Duodenal mucosa (tissue), 2 donors: Measurements from ENCODE around the gene IFNGR2.
"Not testable (repeated sequence)": the region's sequence is repeated elsewhere in the genome, so short reads cannot be mapped to it uniquely, and the experiment has no call there.

Experiments used
- H3K27ac ChIP-seq: one replicate; pipeline ENCODE4 v1.7.0; 2013; ENCODE audit warnings: low read depth, low read length
- H3K27me3 ChIP-seq, 2 donors: one replicate each; pipeline ENCODE4 v1.7.0; 2013; ENCODE audit warnings: low read length in 2 of 2, control low read depth in 1 of 2; ENCODE audit not compliant: insufficient read depth in 2 of 2, control insufficient read depth in 1 of 2
- H3K36me3 ChIP-seq, 2 donors: one replicate each; pipeline ENCODE4 v1.7.0; 2013; ENCODE audit warnings: low read length in 2 of 2, control low read depth in 1 of 2; ENCODE audit not compliant: insufficient read depth in 2 of 2, control insufficient read depth in 1 of 2
- H3K4me1 ChIP-seq, 2 donors: one replicate each; pipeline ENCODE4 v1.7.0; 2013; ENCODE audit warnings: low read length in 2 of 2, control low read depth in 1 of 2; ENCODE audit not compliant: insufficient read depth in 2 of 2, control insufficient read depth in 1 of 2
- H3K4me3 ChIP-seq, 2 donors: one replicate each; pipeline ENCODE4 v1.7.0; 2013; ENCODE audit warnings: low read length in 2 of 2, low read depth in 1 of 2
- H3K9ac ChIP-seq, 2 donors: one replicate each; pipeline ENCODE4 v1.7.0; 2013; ENCODE audit warnings: low read length in 2 of 2, low read depth in 1 of 2
- H3K9me3 ChIP-seq, 2 donors: one replicate each; pipeline ENCODE4 v1.7.0; 2013; ENCODE audit warnings: low read length in 2 of 2, control low read depth in 1 of 2; ENCODE audit not compliant: control insufficient read depth in 1 of 2

Gene IFNGR2

GRCh38 chr21:33374450-33375096, 28.6 kb upstream of the IFNGR2 start:
- Histone ChIP-seq H3K9me3 (peaks cover 0 to 3% of the 10 kb centered on the region in 2 donors), H3K9ac (no peak overlapping the region), H3K4me3 (no peak overlapping the region), H3K27ac (no peak overlapping the region), H3K27me3 (no peaks in the 10 kb centered on the region), H3K4me1 (peaks cover 8 to 11% of the 10 kb centered on the region in 2 donors), H3K36me3 (no peaks in the 10 kb centered on the region)

GRCh38 chr21:33375101-33375644, 28.0 kb upstream of the IFNGR2 start:
- no peak overlapping the region for H3K27ac ChIP-seq
- no peak overlapping the region for H3K4me3 ChIP-seq
- no peak overlapping the region for H3K9ac ChIP-seq
- no peaks in the 10 kb centered on the region for H3K27me3 ChIP-seq
- peaks cover 0 to 1% of the 10 kb centered on the region in 2 donors for H3K9me3 ChIP-seq
- H3K4me1 ChIP-seq = peaks cover 13 to 14% of the 10 kb centered on the region in 2 donors
- H3K36me3 ChIP-seq = no peaks in the 10 kb centered on the region

GRCh38 chr21:33377221-33377920, 25.8 kb upstream of the IFNGR2 start:
- H3K9me3 ChIP-seq = no peaks in the 10 kb centered on the region
- peaks cover 25 to 26% of the 10 kb centered on the region in 2 donors for H3K4me1 ChIP-seq
- H3K27ac ChIP-seq = no peak overlapping the region
- no peaks in the 10 kb centered on the region for H3K27me3 ChIP-seq
- H3K9ac ChIP-seq = no peak overlapping the region
- no peak overlapping the region for H3K4me3 ChIP-seq
- H3K36me3 ChIP-seq = no peaks in the 10 kb centered on the region

- no peak overlapping the region for H3K4me3 ChIP-seq
- no peak overlapping the region for H3K9ac ChIP-seq
- H3K9me3 ChIP-seq = no peaks in the 10 kb centered on the region
- H3K4me1 ChIP-seq = peaks cover 32 to 33% of the 10 kb centered on the region in 2 donors
- H3K27me3 ChIP-seq = no peaks in the 10 kb centered on the region
- H3K27ac ChIP-seq = no peak overlapping the region
- no peaks in the 10 kb centered on the region for H3K36me3 ChIP-seq
Observed at GRCh38 chr21:33378081-33378480, 25.1 kb upstream of the IFNGR2 start.

- not testable (repeated sequence) for H3K27me3 ChIP-seq, H3K9me3 ChIP-seq, H3K4me3 ChIP-seq, H3K27ac ChIP-seq, H3K36me3 ChIP-seq
- H3K9ac ChIP-seq = peak overlapping the region in 1 of 2 donors; percentile 12
- peaks cover 29 to 43% of the 10 kb centered on the region in 2 donors for H3K4me1 ChIP-seq
Observed at GRCh38 chr21:33379934-33380333, 23.3 kb upstream of the IFNGR2 start.

- no peaks in the 10 kb centered on the region for H3K9me3 ChIP-seq
- H3K4me3 ChIP-seq = peak overlapping the region in 1 of 2 donors; percentile 18
- no peak overlapping the region for H3K27ac ChIP-seq
- H3K36me3 ChIP-seq = no peaks in the 10 kb centered on the region
- peaks cover 29 to 47% of the 10 kb centered on the region in 2 donors for H3K4me1 ChIP-seq
- no peaks in the 10 kb centered on the region for H3K27me3 ChIP-seq
- H3K9ac ChIP-seq = peak overlapping the region in 1 of 2 donors; percentile 12
Observed at GRCh38 chr21:33380483-33380998, 22.7 kb upstream of the IFNGR2 start.

GRCh38 chr21:33381381-33381780, 21.8 kb upstream of the IFNGR2 start:
- H3K36me3 ChIP-seq, H3K27ac ChIP-seq, H3K9ac ChIP-seq, H3K4me3 ChIP-seq, H3K27me3 ChIP-seq, H3K9me3 ChIP-seq: not testable (repeated sequence)
- H3K4me1 ChIP-seq = peaks cover 29 to 47% of the 10 kb centered on the region in 2 donors

- peak overlapping the region in 1 of 2 donors; percentile 64 for H3K9ac ChIP-seq
- no peaks in the 10 kb centered on the region for H3K27me3 ChIP-seq
Observed at GRCh38 chr21:33383056-33383888, 19.9 kb upstream of the IFNGR2 start.

GRCh38 chr21:33384841-33385331, 18.3 kb upstream of the IFNGR2 start:
- Histone ChIP-seq H3K27ac (no peak overlapping the region), H3K4me3 (peak overlapping the region in 1 of 2 donors; percentile 41), H3K27me3 (no peaks in the 10 kb centered on the region), H3K36me3 (no peaks in the 10 kb centered on the region), H3K9ac (no peak overlapping the region), H3K9me3 (no peaks in the 10 kb centered on the region), H3K4me1 (peaks cover 29 to 43% of the 10 kb centered on the region in 2 donors)

More at GRCh38 chr21:33383056-33383888, 19.9 kb upstream of the IFNGR2 start:
- peak overlapping the region; percentile 19 to 68 for H3K4me3 ChIP-seq
- H3K9me3 ChIP-seq = no peaks in the 10 kb centered on the region
- H3K36me3 ChIP-seq = no peaks in the 10 kb centered on the region
- peaks cover 29 to 47% of the 10 kb centered on the region in 2 donors for H3K4me1 ChIP-seq
- peak overlapping the region; percentile 0 for H3K27ac ChIP-seq
